HCT116 (cell line): ENCODE data around the gene ATG12. TPM values are rescaled to one million over a fixed set of nuclear protein-coding genes. Genes with fewer than 3 reads are reported as not detected.

Experiments
- ATAC-seq: fragments of 200-7000 bp; cut with Tn5 transposase; 2 replicates; pipeline ENCODE4 v1.9.1; 2020; ENCODE audit warnings: mild to moderate bottlenecking, moderate library complexity
- BruUV-seq: library from RNA; stranded (reverse); fragments of 400-500 nt; replicated peaks from 2 replicates; lab custom pipeline; 2021; lab: Mats Ljungman, UMichigan
- CTCF ChIA-PET: fragments of 300-600 bp; sonication (Branson Sonifier 250); formaldehyde crosslinking; loops from one replicate; lab custom pipeline; 2021; ENCODE audit warnings: antibody characterized with exemption; lab: Charles Lee
- POLR2A ChIA-PET: fragments of 300-600, 350-600 bp; sonication (Branson Sonifier 250); formaldehyde crosslinking; loops from one replicate; lab custom pipeline; 2021; ENCODE audit warnings: antibody characterized with exemption; lab: Charles Lee
- RAD21 ChIA-PET, 2 experiments: fragments of 300-600 bp; sonication (Branson Sonifier 250); formaldehyde crosslinking; loops; one replicate each; lab custom pipeline; 2023; ENCODE audit warnings: low total read pairs in 2 of 2; ENCODE audit not compliant: uncharacterized antibody in 2 of 2, unreplicated experiment in 2 of 2, low non-redundant PET in 1 of 2; lab: Charles Lee
- DNase-seq: peaks from one replicate; pipeline ENCODE4 v3.0.0-alpha.2; 2010; ENCODE audit warnings: low read depth, low spot score
- H2AFZ ChIP-seq: fragments of 200-600 bp; shearing (Covaris generic), sonication (generic); 2 replicates; pipeline ENCODE4 v1.6.1; 2017; ENCODE audit warnings: low read depth, mixed run types, mixed read lengths, antibody characterized with exemption, low read length; ENCODE audit not compliant: poor library complexity, severe bottlenecking
- H3K27ac ChIP-seq: 2 replicates; pipeline ENCODE4 v1.5.1; 2012; ENCODE audit warnings: low read depth, low read length
- H3K27me3 ChIP-seq: fragments of 200-600 bp; sonication (generic); 2 replicates; pipeline ENCODE4 v1.6.1; 2016; ENCODE audit warnings: mixed run types, low read length, mixed read lengths; ENCODE audit not compliant: insufficient read depth
- H3K36me3 ChIP-seq, 2 experiments: fragments of 200-500 bp in 1 of 2; fragments of 200-600 bp in 1 of 2; sonication (Bioruptor generic) in 1 of 2; sonication (generic) in 1 of 2; 2 replicates each; pipeline versions ENCODE4 v1.5.1 to v1.6.1; 2014 to 2016; ENCODE audit warnings: low read length in 2 of 2, inconsistent platforms in 1 of 2, mixed read lengths in 1 of 2, mixed run types in 1 of 2; ENCODE audit not compliant: insufficient read depth in 2 of 2, control insufficient read depth in 1 of 2
- H3K4me1 ChIP-seq, 2 experiments: fragments of 200-600 bp in 1 of 2; sonication (generic) in 1 of 2; 2 replicates each; pipeline versions ENCODE4 v1.5.1 to v1.6.1; 2012 to 2017; ENCODE audit warnings: low read length in 2 of 2, inconsistent platforms in 1 of 2, mild to moderate bottlenecking in 1 of 2, mixed read lengths in 1 of 2, mixed run types in 1 of 2, moderate library complexity in 1 of 2; ENCODE audit not compliant: insufficient read depth in 2 of 2, control insufficient read depth in 1 of 2
- H3K4me2 ChIP-seq: fragments of 200-600 bp; sonication (generic); 2 replicates; pipeline ENCODE4 v1.6.1; 2017; ENCODE audit warnings: mixed run types, low read length, mixed read lengths
- H3K4me3 ChIP-seq, 2 experiments: fragments of 200-600 bp in 1 of 2; sonication (generic) in 1 of 2; replicated peaks in 1 of 2; 2 replicates each; pipeline ENCODE4 v1.5.1; 2011 to 2016; ENCODE audit warnings: low read length in 2 of 2, control low read depth in 1 of 2, low read depth in 1 of 2, mild to moderate bottlenecking in 1 of 2, mixed read lengths in 1 of 2, mixed run types in 1 of 2
- H3K79me2 ChIP-seq: fragments of 200-600 bp; sonication (generic); 2 replicates; pipeline ENCODE4 v1.6.1; 2017; ENCODE audit warnings: mild to moderate bottlenecking, mixed run types, low read length, moderate library complexity, mixed read lengths; ENCODE audit not compliant: insufficient read depth
- H3K9ac ChIP-seq: fragments of 200-600 bp; sonication (generic); 2 replicates; pipeline ENCODE4 v1.6.1; 2016; ENCODE audit warnings: low read length, mixed read lengths
- H3K9me2 ChIP-seq: fragments of 200-600 bp; sonication (generic), shearing (Covaris generic); 2 replicates; pipeline ENCODE4 v1.6.1; 2017; ENCODE audit warnings: mixed run types, mild to moderate bottlenecking, moderate library complexity; ENCODE audit not compliant: insufficient read depth
- H3K9me3 ChIP-seq, 2 experiments: fragments of 200-500 bp in 1 of 2; fragments of 200-600 bp in 1 of 2; sonication (Bioruptor generic) in 1 of 2; sonication (generic) in 1 of 2; 2 replicates each; pipeline ENCODE4 v1.6.1; 2014 to 2017; ENCODE audit warnings: low read length in 2 of 2, mixed read lengths in 2 of 2, inconsistent platforms in 1 of 2, low read depth in 1 of 2, mild to moderate bottlenecking in 1 of 2, mixed run types in 1 of 2, moderate library complexity in 1 of 2; ENCODE audit not compliant: control insufficient read depth in 1 of 2, insufficient read depth in 1 of 2
- H4K20me1 ChIP-seq: fragments of 200-600 bp; sonication (generic), shearing (Covaris generic); 2 replicates; pipeline ENCODE4 v1.6.1; 2017; ENCODE audit warnings: mixed run types, mild to moderate bottlenecking, moderate library complexity; ENCODE audit not compliant: insufficient read depth
- ATF3 ChIP-seq: IDR thresholded peaks from 2 replicates; pipeline ENCODE4 v1.6.1; 2012
- CEBPB ChIP-seq: IDR thresholded peaks from 2 replicates; pipeline ENCODE4 v1.6.1; 2012; ENCODE audit warnings: low read depth
- CTCF ChIP-seq, 3 experiments: fragments of 200-600 bp in 1 of 3; sonication (generic) in 1 of 3; IDR thresholded peaks in 2 of 3; conservative IDR thresholded peaks in 1 of 3; 2 replicates each; pipeline ENCODE4 v1.5.1; 2012 to 2017; ENCODE audit warnings: low read depth in 2 of 3, low read length in 2 of 3, antibody characterized with exemption in 1 of 3, borderline replicate concordance in 1 of 3, control low read depth in 1 of 3, mild to moderate bottlenecking in 1 of 3, mixed read lengths in 1 of 3, mixed run types in 1 of 3, moderate library complexity in 1 of 3; ENCODE audit not compliant: insufficient read depth in 1 of 3
- EGR1 ChIP-seq: IDR thresholded peaks from 2 replicates; pipeline ENCODE4 v1.6.1; 2012; ENCODE audit warnings: low read depth
- EZH2 ChIP-seq: fragments of 200-600 bp; sonication (generic); IDR thresholded peaks from 2 replicates; pipeline ENCODE4 v1.6.1; 2017; ENCODE audit warnings: antibody characterized with exemption, mixed run types
- EZH2phosphoT487 ChIP-seq: fragments of 200-600 bp; IDR thresholded peaks from 2 replicates; pipeline ENCODE4 v1.6.1; 2018; ENCODE audit warnings: antibody characterized with exemption, borderline replicate concordance
- MAX ChIP-seq: IDR thresholded peaks from 2 replicates; pipeline ENCODE4 v1.6.1; 2012
- POLR2A ChIP-seq: IDR thresholded peaks from 2 replicates; pipeline ENCODE4 v1.7.0; 2011; ENCODE audit warnings: borderline replicate concordance; ENCODE audit not compliant: insufficient read depth, insufficient read length; ENCODE audit errors: extremely low read depth
- POLR2AphosphoS5 ChIP-seq: IDR thresholded peaks from 2 replicates; pipeline ENCODE4 v1.6.1; 2011; ENCODE audit warnings: mild to moderate bottlenecking, low read depth, low read length, moderate library complexity
- RAD21 ChIP-seq: IDR thresholded peaks from 2 replicates; pipeline ENCODE4 v1.6.1; 2012; ENCODE audit warnings: low read depth, mild to moderate bottlenecking
- SIN3A ChIP-seq: IDR thresholded peaks from 2 replicates; pipeline ENCODE4 v1.6.1; 2012; ENCODE audit warnings: low read depth
- SP1 ChIP-seq: IDR thresholded peaks from 2 replicates; pipeline ENCODE4 v1.6.1; 2012; ENCODE audit warnings: low read depth
- YY1 ChIP-seq: IDR thresholded peaks from 2 replicates; pipeline ENCODE4 v1.6.1; 2011; ENCODE audit warnings: low read length, low read depth, moderate library complexity, mild to moderate bottlenecking; ENCODE audit not compliant: insufficient replicate concordance; ENCODE audit errors: extremely low read depth
- ZBTB33 ChIP-seq: IDR thresholded peaks from 2 replicates; pipeline ENCODE4 v1.6.1; 2011; ENCODE audit warnings: mild to moderate bottlenecking, low read length, moderate library complexity; ENCODE audit not compliant: insufficient replicate concordance; ENCODE audit errors: extremely low read depth
- ZNF274 ChIP-seq: fragments of 200-500 bp; sonication (Bioruptor generic); IDR thresholded peaks from 2 replicates; pipeline ENCODE4 v1.6.1; 2014; ENCODE audit warnings: mild to moderate bottlenecking, low read depth, low read length, inconsistent platforms
- intact Hi-C: fragments of 100-400 bp; cut with micrococcal nuclease; formaldehyde crosslinking; loops from 2 replicates; pipeline ENCODE4 v1.10.0; 2022
- total RNA-seq: library from RNA; stranded (reverse); gene quantifications from one replicate; pipeline ENCODE4 v1.2.1, GENCODE V29; 2021; ENCODE audit not compliant: unreplicated experiment
- TF ChIP-seq, protein P1 (sequence below): IDR thresholded peaks from 2 replicates; pipeline ENCODE4 v1.6.1; 2012; ENCODE audit warnings: low read depth

The ATG12 gene
- total RNA-seq, 1 experiment from 2014 or later = 270 TPM

DNA sequence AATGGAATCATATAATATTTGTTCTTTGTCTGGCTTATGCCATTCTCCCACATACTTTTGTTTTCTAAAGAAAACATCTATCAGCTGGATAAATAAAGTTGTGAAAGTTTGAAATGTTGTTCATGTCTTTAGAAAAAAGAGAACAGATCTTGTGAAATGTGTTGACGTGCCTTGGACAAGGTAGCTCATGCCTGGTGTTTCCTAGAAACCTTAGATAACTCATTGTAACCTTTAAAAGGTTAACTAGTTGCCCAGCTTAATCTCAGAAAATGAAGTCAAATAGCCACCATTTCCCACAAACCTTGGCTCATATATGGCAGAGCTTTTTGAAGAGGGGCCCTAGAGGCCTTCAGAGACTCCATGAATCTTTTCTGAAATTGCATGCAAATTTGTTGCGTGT is 40.2 kb downstream of the ATG12 start:
- Histone ChIP-seq H3K27ac (no peak overlapping the region), H3K4me3 (no peak overlapping the region), H4K20me1 (no peaks in the 10 kb centered on the region), H3K27me3 (no peaks in the 10 kb centered on the region), H3K9me2 (no peaks in the 10 kb centered on the region)
- POLR2A ChIA-PET = no interaction called here
- TF ChIP-seq RAD21 (no peak), EGR1 (no peak), EZH2 (no peak), POLR2AphosphoS5 (no peak), CTCF (IDR thresholded peaks at IDR 0.05 in 2 of 3, conservative IDR thresholded peaks at IDR 0.05 in 1 of 3; ENCODE audit: borderline replicate concordance in 1 of 3, insufficient read depth in 1 of 3, low read depth in 2 of 3, low read length in 2 of 3) (no peak), ATF3 (no peak), CEBPB (no peak), YY1 (no peak), MAX (no peak), EZH2phosphoT487 (no peak), SP1 (no peak), POLR2A (no peak), ZBTB33 (no peak), SIN3A (no peak), ZNF274 (no peak)
- TF ChIP-seq, protein P1, sequence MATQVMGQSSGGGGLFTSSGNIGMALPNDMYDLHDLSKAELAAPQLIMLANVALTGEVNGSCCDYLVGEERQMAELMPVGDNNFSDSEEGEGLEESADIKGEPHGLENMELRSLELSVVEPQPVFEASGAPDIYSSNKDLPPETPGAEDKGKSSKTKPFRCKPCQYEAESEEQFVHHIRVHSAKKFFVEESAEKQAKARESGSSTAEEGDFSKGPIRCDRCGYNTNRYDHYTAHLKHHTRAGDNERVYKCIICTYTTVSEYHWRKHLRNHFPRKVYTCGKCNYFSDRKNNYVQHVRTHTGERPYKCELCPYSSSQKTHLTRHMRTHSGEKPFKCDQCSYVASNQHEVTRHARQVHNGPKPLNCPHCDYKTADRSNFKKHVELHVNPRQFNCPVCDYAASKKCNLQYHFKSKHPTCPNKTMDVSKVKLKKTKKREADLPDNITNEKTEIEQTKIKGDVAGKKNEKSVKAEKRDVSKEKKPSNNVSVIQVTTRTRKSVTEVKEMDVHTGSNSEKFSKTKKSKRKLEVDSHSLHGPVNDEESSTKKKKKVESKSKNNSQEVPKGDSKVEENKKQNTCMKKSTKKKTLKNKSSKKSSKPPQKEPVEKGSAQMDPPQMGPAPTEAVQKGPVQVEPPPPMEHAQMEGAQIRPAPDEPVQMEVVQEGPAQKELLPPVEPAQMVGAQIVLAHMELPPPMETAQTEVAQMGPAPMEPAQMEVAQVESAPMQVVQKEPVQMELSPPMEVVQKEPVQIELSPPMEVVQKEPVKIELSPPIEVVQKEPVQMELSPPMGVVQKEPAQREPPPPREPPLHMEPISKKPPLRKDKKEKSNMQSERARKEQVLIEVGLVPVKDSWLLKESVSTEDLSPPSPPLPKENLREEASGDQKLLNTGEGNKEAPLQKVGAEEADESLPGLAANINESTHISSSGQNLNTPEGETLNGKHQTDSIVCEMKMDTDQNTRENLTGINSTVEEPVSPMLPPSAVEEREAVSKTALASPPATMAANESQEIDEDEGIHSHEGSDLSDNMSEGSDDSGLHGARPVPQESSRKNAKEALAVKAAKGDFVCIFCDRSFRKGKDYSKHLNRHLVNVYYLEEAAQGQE = no peak
- TF ChIP-seq, all 23 proteins: peak for 0
- Histone ChIP-seq H3K36me3 (no peaks in the 10 kb centered on the region), H3K4me2 (no peak overlapping the region), H3K4me1 (no peaks in the 10 kb centered on the region), H3K79me2 (no peaks in the 10 kb centered on the region), H2AFZ (no peak overlapping the region), H3K9ac (no peak overlapping the region), H3K9me3 (no peaks in the 10 kb centered on the region)
- DNase-seq = no peak
- ChIA-PET RAD21 (no interaction called here), CTCF (no interaction called here)
- ATAC-seq = no peak
- BruUV-seq = no TSS peak
- intact Hi-C loops = no loop called here
